RWPE1 (cell line): ENCODE results near the gene ADGRL3.
A peak's percentile ranks its signal among the peaks of the same experiment; 100 is the strongest.

Source experiments
- CTCF ChIA-PET: fragments of 350-600 bp; sonication (Branson Sonifier 250); formaldehyde crosslinking; extraction: SDS; loops from one replicate; lab custom pipeline; 2021; lab: Yijun Ruan, JAX
- POLR2A ChIA-PET: fragments of 400-600 bp; formaldehyde crosslinking; extraction: SDS; loops from one replicate; lab custom pipeline; 2020; ENCODE audit warnings: antibody characterized with exemption; ENCODE audit not compliant: low non-redundant PET; lab: Yijun Ruan, JAX
- DNase-seq: peaks from one replicate; pipeline ENCODE4 v3.0.0; 2012; ENCODE audit warnings: low spot score
- H3K27ac ChIP-seq: fragments of 450-650 bp; 2 replicates; pipeline ENCODE4 v1.5.1; 2017
- TF ChIP-seq, protein P1 (sequence below): fragments of 450-650 bp; conservative IDR thresholded peaks from 2 replicates; pipeline ENCODE4 v1.5.1; 2017; ENCODE audit warnings: low read depth, mild to moderate bottlenecking

The ADGRL3 gene

DNA sequence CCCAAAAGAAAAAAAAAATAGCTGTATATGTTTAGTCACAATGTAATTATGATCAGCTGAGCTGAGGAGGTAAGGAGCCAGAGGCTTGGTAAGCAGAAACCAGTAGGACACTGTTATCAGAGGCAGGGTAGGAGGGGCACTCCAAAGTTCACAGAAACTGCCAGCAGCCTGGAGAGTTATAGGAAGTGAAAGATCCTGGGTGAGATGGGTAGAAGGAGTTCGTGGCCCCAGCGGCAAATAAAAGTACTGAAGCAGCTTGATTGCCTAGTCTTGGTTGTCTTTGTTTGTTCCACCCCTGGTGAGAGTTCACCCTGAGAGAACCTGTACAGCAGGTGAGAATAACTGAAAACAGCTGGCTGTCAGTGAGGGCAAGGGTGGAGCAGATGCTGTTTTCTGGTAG is 340.8 kb downstream of the ADGRL3 start:
- TF ChIP-seq, protein P1, sequence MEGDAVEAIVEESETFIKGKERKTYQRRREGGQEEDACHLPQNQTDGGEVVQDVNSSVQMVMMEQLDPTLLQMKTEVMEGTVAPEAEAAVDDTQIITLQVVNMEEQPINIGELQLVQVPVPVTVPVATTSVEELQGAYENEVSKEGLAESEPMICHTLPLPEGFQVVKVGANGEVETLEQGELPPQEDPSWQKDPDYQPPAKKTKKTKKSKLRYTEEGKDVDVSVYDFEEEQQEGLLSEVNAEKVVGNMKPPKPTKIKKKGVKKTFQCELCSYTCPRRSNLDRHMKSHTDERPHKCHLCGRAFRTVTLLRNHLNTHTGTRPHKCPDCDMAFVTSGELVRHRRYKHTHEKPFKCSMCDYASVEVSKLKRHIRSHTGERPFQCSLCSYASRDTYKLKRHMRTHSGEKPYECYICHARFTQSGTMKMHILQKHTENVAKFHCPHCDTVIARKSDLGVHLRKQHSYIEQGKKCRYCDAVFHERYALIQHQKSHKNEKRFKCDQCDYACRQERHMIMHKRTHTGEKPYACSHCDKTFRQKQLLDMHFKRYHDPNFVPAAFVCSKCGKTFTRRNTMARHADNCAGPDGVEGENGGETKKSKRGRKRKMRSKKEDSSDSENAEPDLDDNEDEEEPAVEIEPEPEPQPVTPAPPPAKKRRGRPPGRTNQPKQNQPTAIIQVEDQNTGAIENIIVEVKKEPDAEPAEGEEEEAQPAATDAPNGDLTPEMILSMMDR, result no peak
- H3K27ac ChIP-seq, result no peak overlapping the region
- ChIA-PET POLR2A (interaction anchor here (0.6 kb wide), 1 partner anchor 10 kb away, joined by 3 read pairs; no protein-coding TSS in a partner anchor), CTCF (interaction anchor here (0.6 kb wide), 1 partner anchor 8 kb away, joined by 4 read pairs; no protein-coding TSS in a partner anchor)
- no peak for DNase-seq

DNA sequence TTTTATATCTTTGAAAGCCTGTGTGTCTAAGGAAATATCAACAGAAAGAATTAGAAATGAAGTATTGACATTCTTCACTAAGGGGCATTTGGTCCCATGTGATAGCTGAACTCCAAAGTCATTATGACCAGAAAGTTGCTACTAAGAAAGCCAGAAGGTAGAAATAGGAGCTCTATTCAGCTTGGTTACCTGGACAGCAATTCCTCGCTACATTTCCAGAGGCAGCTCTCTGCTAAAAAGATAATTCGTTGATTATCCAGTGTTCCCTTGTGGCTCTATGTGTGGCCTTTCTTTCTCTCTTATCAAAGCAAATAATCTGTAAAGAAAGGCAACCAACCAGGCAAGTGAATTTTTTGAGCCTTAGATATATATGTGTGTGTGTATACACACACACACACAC is 341.3 kb downstream of the ADGRL3 start:
- ChIA-PET POLR2A (interaction anchor here (0.6 kb wide), 1 partner anchor 9 kb away, joined by 3 read pairs; no protein-coding TSS in a partner anchor), CTCF (interaction anchor here (0.6 kb wide), 1 partner anchor 9 kb away, joined by 4 read pairs; no protein-coding TSS in a partner anchor)
- TF ChIP-seq, protein P1, result no peak
- no peak overlapping the region for H3K27ac ChIP-seq
- DNase-seq, result no peak

DNA sequence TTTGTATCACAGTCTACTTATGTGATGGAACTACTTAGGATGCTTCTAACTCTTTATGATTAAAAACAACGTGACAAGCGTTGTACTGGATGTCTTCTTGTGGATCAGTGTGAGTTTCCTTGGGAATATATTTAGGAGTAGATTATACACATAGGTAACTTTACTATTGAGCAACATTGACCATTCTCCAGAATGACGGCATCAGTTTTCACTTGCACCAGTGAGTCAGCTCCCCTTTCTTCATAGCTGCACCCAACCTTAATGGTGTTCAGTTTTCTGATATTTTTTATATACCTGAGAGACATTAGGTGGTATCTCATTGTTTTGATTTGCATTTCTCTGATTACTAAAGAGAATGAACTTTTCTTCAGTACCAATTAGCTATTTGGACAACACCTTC is 343.9 kb downstream of the ADGRL3 start:
- ChIA-PET POLR2A (no interaction called here), CTCF (no interaction called here)
- no peak overlapping the region for H3K27ac ChIP-seq
- TF ChIP-seq, protein P1, result no peak
- DNase-seq, result peak; percentile 33

DNA sequence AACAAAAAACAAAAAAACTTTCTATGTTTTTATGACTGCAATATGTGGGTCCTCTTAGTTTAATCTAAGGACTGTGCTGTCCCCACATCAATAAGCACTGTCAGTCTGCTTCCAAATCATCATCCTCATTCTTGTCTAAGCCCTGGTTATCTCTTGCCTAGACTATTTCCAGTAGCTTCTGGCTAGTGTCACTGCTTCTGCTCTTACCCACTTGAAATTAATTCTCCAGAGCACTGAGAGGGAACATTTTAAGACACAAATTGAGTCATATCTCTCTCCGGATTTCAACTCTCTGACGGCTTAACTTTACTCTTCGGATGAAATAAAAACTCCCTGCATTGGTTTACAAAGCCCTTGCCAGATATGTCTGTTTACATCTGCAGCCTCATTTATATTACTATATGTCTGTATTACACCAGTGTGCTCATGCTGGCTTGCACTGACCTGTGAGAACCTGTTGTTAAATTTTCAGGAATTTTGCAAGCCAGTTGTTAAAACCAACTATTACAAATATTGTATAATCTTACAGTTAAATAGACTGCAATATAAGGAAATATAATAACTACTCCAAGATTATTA is 345.9 kb downstream of the ADGRL3 start:
- POLR2A ChIA-PET, result no interaction called here
- CTCF ChIA-PET, result no interaction called here
- TF ChIP-seq, protein P1, result no peak
- no peak overlapping the region for H3K27ac ChIP-seq
- DNase-seq, result no peak

DNA sequence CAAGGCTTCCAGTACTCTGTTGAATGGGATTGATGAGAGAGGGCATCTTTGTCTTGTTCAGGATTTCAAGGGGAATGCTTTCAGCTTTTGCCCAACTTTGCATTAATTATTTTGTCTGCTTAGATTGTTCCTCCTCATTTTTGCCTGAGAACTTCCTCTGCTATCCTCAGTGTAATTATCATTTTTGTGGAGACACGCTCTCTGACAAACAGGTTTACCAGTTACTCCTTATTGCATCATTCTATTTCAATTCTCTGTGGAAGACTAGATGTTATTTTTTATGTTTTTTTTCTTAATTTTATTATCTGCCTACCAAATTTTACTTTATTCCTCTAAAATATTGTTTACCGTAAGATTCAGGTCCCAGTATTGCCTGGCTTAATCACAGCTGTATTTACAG is 349.2 kb downstream of the ADGRL3 start:
- TF ChIP-seq, protein P1, result no peak
- no peak overlapping the region for H3K27ac ChIP-seq
- CTCF ChIA-PET, result interaction anchor here (0.6 to 0.7 kb wide), 2 partner anchors 416 to 498 kb away, joined by 3 read pairs; no protein-coding TSS in a partner anchor
- POLR2A ChIA-PET, result no interaction called here
- DNase-seq, result no peak

DNA sequence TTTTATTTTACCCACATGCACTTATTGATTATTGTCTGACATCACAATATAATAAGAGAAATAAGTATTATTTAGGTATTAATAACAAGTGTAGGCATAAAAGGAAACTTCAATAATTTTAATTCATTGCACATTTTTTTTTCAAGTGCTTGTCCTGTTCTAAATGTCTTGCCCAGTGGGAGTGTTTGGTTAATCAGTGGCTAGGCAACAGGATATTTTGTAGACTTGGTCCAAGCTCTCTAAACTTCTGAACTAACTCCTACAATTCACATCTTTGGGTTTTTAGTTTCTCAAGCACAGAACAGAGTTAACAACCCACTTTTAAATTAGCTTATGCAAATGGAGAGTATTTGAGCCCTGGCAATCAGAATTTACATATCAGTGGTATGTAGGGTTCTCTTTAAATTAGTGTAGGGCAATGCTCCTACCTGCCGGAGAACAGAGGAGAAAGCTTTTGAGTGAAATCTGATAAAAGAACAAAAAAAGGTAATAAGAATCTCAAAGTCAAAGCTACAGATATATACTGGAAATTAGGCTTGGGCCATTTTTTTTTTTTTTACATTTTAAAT is 353.5 kb downstream of the ADGRL3 start:
- TF ChIP-seq, protein P1, result no peak
- DNase-seq, result no peak
- POLR2A ChIA-PET, result no interaction called here
- CTCF ChIA-PET, result interaction anchor here (0.6 kb wide), 1 partner anchor 142 kb away, joined by 3 read pairs; no protein-coding TSS in a partner anchor
- H3K27ac ChIP-seq, result no peak overlapping the region
